Stimulated activated CD4-positive, alpha-beta T cell treated with anti-CD3 and anti-CD28 coated beads, TNF-alpha, amount 100 ng/mL, for 1 hour (primary cell): ENCODE data around the gene DAZAP1.

Source experiments
- DNase-seq, 3 donors: peaks; one replicate each; pipeline ENCODE4 v3.0.0-alpha.2; 2020; ENCODE audit warnings: low read depth in 3 of 3, low spot score in 1 of 3

The DAZAP1 gene

GRCh38 chr19:1424192-1424955, 17.0 kb downstream of the DAZAP1 start:
- no peak for DNase-seq

DNA sequence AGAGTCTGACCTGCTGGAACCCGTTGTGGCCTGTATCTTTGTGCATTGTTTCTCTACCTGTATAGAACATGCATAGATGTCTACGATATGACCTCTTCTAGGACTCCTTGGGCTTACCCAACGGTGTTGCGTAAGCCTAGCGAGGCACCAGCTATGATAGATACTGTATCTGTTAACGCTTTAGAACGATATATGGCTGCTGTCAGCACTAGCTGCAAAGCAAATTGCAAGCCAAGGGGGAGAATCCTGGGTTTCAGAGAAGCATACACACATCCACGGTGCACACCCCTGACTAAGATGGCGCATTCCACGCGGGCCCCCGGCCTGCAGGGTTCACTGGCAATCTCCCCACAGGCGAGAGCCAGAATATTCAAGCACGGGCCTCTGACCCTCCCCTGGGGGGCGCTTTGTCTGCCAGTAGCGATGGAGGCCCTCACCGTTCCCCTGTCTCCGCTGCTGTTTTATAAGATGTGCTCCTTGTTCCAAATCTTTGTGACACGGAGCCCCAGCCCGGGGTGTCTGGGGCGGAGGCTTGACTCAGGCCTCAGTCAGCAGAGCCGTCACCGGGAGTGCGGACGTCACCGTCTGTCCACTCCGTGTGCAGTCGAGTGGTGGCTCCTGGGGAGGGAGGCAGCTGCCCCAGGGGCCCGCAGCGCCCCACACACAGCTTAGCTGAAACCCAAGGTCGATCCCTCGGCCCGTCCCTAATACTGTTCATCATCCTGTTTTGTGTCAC, 17.9 kb downstream of the DAZAP1 start:
- DNase-seq, result no peak

GRCh38 chr19:1425902-1426301, 18.5 kb downstream of the DAZAP1 start:
- DNase-seq, result no peak

DNA sequence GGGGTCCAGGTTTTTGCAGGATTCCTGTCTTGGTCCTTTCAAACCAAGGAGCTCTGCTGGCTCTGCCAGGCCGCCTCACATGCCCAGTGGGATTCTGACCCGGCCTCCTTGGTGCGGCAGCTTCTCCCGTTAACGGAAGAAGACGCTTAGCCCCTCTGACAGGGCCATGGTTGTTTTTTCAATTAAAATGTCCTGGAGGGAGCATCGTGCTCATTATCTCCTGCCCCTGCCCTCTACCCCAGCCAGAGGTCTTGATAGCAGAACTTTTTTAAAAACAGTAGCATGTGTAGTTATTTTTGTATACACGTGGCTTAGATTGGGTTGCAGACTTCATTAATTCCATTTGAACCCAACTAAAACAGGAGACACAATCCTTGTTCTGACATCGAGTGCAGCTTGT, 19.4 kb downstream of the DAZAP1 start:
- no peak for DNase-seq

- no peak for DNase-seq
Observed at GRCh38 chr19:1427221-1427920, 20.0 kb downstream of the DAZAP1 start.

GRCh38 chr19:1428738-1429391, 21.5 kb downstream of the DAZAP1 start:
- no peak for DNase-seq

GRCh38 chr19:1429750-1430149, 22.4 kb downstream of the DAZAP1 start:
- no peak for DNase-seq

DNA sequence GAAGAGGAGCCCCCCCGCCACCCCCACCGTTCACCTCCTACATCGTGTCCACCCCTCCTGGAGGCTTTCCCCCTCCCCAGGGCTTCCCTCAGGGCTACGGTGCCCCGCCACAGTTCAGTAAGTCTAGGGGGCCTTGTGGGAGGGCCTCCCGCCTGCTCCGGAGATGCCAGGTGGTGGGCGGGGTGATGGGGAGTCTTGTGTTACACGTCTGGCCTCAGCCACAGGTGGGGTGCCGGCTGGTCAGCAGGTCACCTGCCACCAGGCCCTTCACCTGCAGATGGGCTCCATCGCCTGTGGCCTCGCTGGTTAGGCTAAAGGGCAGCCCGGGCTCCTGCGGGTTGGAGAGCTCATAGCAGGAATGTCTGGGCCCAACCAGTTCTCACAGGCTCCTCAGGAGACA, 22.9 kb downstream of the DAZAP1 start:
- DNase-seq, result no peak

DNA sequence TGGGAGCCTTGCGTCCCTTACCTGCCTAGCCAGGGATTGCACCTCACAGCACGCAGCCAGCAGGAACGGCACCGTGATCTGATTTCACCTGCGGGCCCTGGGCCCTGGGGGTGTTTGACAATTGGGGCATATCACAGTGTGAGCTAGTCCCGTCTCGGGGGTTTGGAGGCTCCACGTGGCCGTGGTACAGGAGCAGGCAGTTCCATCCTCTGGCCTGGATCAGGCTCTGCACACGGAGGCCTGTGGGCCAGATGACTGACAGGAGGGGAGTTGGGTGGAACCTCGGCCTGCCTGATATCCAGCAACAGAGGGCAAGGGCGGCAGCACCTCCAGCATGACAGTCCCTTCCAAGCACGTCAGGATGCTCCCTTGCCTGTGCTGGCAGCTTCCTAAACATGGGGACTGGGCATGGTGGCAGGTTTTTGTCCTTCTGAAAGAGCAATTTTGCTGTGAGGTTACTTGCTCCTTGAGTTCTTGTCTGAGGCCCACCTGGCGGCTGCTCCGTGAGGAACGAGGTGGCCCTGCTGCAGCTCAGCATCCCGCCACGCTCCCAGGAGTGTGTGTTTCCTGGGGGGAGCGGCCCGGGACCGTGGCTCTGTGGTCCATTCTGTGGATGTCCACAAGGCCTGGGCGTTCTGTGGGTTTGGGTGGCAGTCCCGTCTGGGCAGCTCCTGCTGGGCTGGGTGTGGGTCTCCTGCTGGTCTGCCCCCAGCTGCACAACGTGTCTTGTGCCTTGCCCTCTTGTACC, 24.5 kb downstream of the DAZAP1 start:
- no peak for DNase-seq

- DNase-seq, result no peak
Observed at GRCh38 chr19:1432507-1432887, 25.1 kb downstream of the DAZAP1 start.

GRCh38 chr19:1433119-1434039, 26.0 kb downstream of the DAZAP1 start:
- no peak for DNase-seq

DNA sequence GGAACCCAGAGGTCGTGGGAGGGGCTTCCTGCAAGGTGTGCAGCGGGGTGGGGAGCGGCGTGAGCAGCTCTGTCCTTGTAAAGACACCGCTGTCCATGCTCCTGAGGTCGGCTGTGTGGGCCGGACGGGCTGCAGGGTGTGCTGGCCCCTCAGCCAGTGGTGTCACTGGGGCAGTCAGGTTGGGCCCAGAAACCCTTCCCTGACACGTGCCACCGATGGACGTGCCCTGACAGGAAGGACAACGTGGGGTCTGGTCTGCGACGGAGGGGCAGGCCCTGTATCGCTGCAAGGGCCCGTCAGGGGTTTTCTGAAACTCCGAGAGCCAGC, 26.6 kb downstream of the DAZAP1 start:
- DNase-seq, result no peak

DNA sequence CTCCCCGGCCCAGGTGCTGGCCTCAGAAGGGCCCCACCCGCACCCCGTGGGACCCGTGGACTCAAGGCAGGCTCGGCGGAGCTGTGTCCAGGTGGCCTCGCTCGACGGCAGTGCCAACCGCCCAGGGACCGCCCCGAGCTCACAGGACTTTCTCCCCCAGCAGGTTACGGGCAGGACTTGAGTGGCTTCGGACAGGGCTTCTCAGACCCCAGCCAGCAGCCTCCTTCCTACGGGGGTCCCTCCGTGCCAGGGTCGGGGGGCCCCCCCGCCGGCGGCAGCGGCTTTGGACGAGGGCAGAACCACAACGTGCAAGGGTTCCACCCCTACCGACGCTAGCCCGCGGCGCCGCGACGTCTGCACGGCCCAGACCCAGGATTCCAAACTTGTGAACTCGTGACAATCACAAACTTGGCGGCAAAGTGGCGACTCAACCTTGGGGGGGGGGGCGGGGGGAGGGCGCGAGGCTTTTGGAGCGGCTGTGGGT, 27.2 kb downstream of the DAZAP1 start:
- DNase-seq, result no peak

GRCh38 chr19:1435378-1435989, 28.1 kb downstream of the DAZAP1 start:
- DNase-seq, result no peak

DNA sequence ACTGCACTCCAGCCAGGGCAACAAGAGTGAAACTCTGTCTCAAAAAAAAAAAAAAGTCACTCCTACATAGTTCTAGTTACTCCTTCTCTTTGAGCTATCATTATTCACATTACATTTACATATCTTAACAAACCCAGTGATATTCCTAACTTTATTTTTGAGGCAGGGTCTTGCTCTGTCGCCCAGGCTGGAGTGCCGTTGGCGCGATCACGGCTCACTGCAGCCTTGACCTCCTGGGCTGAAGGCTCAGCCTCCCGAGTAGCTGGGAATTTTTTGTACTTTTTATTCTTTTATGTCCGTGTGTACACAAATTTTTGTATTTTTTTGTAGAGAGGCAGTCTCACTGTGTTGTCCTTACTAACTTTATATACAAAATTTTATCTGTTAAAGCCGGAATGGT, 30.2 kb downstream of the DAZAP1 start:
- DNase-seq, result no peak

- peak; percentile 91 to 95 (median 94) for DNase-seq
Observed at GRCh38 chr19:1438035-1438932, 30.9 kb downstream of the DAZAP1 start, which contains the start of gene RPS15. Gene RPS15 (plus strand): TSS chr19:1438396. CDS start chr19:1438426, 30 bp downstream.

DNA sequence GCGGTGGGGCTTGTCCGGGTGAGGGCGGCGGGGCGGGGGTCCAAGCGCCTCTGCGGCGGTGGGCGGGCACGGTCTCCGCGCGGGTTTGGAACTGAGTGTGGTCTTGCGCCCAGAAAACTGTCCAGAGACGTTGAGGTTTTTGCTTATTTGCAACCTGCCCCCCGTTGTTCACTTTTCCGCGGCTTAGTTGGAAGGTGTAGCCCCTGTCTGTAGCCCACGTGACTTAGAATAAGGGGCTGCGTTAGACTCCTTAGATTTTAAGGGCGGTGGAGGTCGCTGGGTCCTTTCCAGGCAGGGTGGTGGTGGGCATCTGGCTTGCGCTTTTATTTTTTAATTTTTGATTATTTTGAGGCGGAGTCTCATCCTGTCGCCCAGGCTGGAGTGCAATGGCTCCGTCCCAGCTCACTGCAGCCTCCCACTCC, 31.6 kb downstream of the DAZAP1 start:
- DNase-seq, result no peak
